Uterus (tissue), 2 donors: ENCODE data around the gene LRFN3.

Experiments
- POLR2A ChIP-seq, 2 donors: fragments of 450-650 bp; IDR thresholded peaks; one replicate each; pipeline ENCODE4 v1.6.1; 2016; ENCODE audit warnings: antibody characterized with exemption in 2 of 2, mild to moderate bottlenecking in 1 of 2, moderate library complexity in 1 of 2
- TF ChIP-seq, protein P1 (sequence below), 4 experiments: fragments of 200-600 bp in 2 of 4; fragments of 450-650 bp in 2 of 4; sonication (generic) in 2 of 4; IDR thresholded peaks; one replicate each; pipeline ENCODE4 v1.5.1; 2016 to 2019; ENCODE audit warnings: antibody characterized with exemption in 4 of 4, mild to moderate bottlenecking in 2 of 4, moderate library complexity in 1 of 4

DNA sequence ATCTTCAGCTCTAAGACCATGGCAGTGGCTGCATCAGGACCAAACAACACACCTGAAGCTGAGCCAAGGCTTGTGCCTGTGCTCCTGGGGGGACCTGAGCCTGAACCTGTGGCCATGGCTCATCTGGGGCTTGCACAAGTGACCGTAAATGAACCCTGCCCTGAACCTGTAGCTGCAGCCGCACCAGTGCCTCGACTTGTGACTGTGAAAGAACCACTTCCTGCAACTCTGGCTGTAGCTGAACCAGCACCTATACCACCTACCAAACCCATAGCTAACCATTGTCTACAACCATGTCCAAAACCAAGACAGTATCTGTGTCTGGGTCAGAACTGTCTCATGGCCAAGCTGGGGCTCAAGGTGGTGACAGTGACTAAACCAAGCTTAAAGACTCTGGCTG is 30.6 kb downstream of the LRFN3 start:
- TF ChIP-seq, protein P1, sequence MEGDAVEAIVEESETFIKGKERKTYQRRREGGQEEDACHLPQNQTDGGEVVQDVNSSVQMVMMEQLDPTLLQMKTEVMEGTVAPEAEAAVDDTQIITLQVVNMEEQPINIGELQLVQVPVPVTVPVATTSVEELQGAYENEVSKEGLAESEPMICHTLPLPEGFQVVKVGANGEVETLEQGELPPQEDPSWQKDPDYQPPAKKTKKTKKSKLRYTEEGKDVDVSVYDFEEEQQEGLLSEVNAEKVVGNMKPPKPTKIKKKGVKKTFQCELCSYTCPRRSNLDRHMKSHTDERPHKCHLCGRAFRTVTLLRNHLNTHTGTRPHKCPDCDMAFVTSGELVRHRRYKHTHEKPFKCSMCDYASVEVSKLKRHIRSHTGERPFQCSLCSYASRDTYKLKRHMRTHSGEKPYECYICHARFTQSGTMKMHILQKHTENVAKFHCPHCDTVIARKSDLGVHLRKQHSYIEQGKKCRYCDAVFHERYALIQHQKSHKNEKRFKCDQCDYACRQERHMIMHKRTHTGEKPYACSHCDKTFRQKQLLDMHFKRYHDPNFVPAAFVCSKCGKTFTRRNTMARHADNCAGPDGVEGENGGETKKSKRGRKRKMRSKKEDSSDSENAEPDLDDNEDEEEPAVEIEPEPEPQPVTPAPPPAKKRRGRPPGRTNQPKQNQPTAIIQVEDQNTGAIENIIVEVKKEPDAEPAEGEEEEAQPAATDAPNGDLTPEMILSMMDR (IDR thresholded peaks at IDR 0.05) = no peak
- no peak for TF ChIP-seq POLR2A (IDR thresholded peaks at IDR 0.05)
